ENCODE measurements around the gene IER2. TPM values are rescaled to one million over a fixed set of nuclear protein-coding genes. Genes with fewer than 3 reads are reported as not detected.

IER2 gene
- total and polyA plus RNA-seq, 2 of the 8 experiments (the other 6 are each of a cell fraction or from before 2014, with no cell fraction given): 84.5 to 138 TPM

DNA sequence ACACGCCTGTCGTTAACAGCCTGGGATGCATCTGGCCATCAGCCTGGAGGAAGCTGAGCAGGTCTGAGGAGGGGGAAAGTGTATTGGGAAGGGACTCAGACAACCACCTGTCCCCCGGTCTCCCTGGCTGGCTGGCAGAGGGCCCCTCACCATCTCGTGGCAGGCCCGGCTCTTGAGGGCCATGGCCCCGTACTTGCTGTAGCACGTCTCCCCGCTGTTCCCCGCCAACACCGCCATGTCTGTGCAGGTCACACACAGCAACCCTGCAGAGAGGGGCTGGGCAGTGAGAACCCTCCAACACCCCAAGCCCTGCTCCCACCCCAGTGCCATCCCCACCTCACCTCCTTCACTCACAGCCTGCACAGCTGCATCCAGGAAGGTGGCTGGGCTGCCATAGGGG lies 37.7 kb upstream of the IER2 start (continued):
- TF ChIP-seq KDM1A (IDR thresholded peaks at IDR 0.05; ENCODE audit: borderline replicate concordance, low read length) (no peak), CREB1 (IDR thresholded peaks at IDR 0.05) (no peak), BACH1 (IDR thresholded peaks at IDR 0.05; ENCODE audit: low read length) (no peak), SUZ12 (IDR thresholded peaks at IDR 0.05; ENCODE audit: low read length) (no peak), CBX5 (IDR thresholded peaks at IDR 0.05; ENCODE audit: low read depth, low read length) (no peak), ATF3 (IDR thresholded peaks at IDR 0.05; ENCODE audit: insufficient read depth, low read depth, low read length) (no peak), SIN3A (conservative IDR thresholded peaks at IDR 0.05 in 1 of 2, IDR thresholded peaks at IDR 0.05 in 1 of 2; ENCODE audit: low read depth in 1 of 2, low read length in 2 of 2) (no peak)

Data from H1 (cell line).